GM12878 (cell line): Measurements from ENCODE around the gene PKLR. TPM values are rescaled to one million over a fixed set of nuclear protein-coding genes. Genes with fewer than 3 reads are reported as not detected.

Experiments
- ATAC-seq: fragments of 200-7000 bp; cut with Tn5 transposase; 3 replicates; pipeline ENCODE4 v1.9.1; 2020; ENCODE audit warnings: mild to moderate bottlenecking, moderate library complexity
- BruUV-seq: library from RNA; stranded (reverse); fragments of 400-500 nt; replicated peaks from 2 replicates; lab custom pipeline; 2021; lab: Mats Ljungman, UMichigan
- CTCF ChIA-PET: fragments of 300-600 bp; sonication (Branson Sonifier 250); formaldehyde crosslinking; extraction: SDS; loops from one replicate; lab custom pipeline; 2021; ENCODE audit warnings: inconsistent platforms; lab: Yijun Ruan, JAX
- POLR2A ChIA-PET: fragments of 350-600 bp; formaldehyde crosslinking; extraction: SDS; loops from one replicate; lab custom pipeline; 2021; ENCODE audit warnings: inconsistent platforms; lab: Charles Lee
- RAD21 ChIA-PET: fragments of 300-600 bp; sonication (Branson Sonifier 250); formaldehyde crosslinking; loops from one replicate; lab custom pipeline; 2023; ENCODE audit warnings: antibody characterized with exemption; ENCODE audit not compliant: unreplicated experiment; lab: Charles Lee
- SMC1A ChIA-PET: fragments of 300-600 bp; sonication (Branson Sonifier 250); formaldehyde crosslinking; loops from one replicate; lab custom pipeline; 2023; ENCODE audit not compliant: unreplicated experiment, uncharacterized antibody; lab: Charles Lee
- DNase-seq: peaks from one replicate; pipeline ENCODE4 v3.0.0-alpha.2; 2011; ENCODE audit warnings: low read depth, low spot score
- FAIRE-seq: peaks from 3 replicates; lab custom pipeline; 2011; peaks lifted over from hg19 to GRCh38; lab: Jason Lieb, UNC
- H2AFZ ChIP-seq: 2 replicates; pipeline ENCODE4 v1.6.0; 2011; ENCODE audit warnings: low read depth, low read length, control low read depth; ENCODE audit not compliant: control insufficient read depth
- H3K27ac ChIP-seq: 2 replicates; pipeline ENCODE4 v1.5.1; 2011; ENCODE audit warnings: control low read depth; ENCODE audit not compliant: control insufficient read depth, insufficient read depth
- H3K27me3 ChIP-seq, 2 experiments: replicated peaks in 1 of 2; 2 replicates each; pipeline versions ENCODE4 v1.6.0 to v1.6.1; 2011; ENCODE audit warnings: low read length in 1 of 2; ENCODE audit not compliant: control insufficient read depth in 2 of 2, insufficient read depth in 2 of 2
- H3K36me3 ChIP-seq, 2 experiments: 2 replicates each; pipeline ENCODE4 v1.5.1; 2011; ENCODE audit warnings: low read length in 1 of 2; ENCODE audit not compliant: control insufficient read depth in 2 of 2, insufficient read depth in 2 of 2
- H3K4me1 ChIP-seq: 2 replicates; pipeline ENCODE4 v1.6.1; 2011; ENCODE audit warnings: mild to moderate bottlenecking, low read length, moderate library complexity, mixed read lengths; ENCODE audit not compliant: control insufficient read depth, insufficient read depth
- H3K4me2 ChIP-seq: 2 replicates; pipeline ENCODE4 v1.6.0; 2011; ENCODE audit warnings: control low read depth; ENCODE audit not compliant: control insufficient read depth, insufficient read depth
- H3K4me3 ChIP-seq: fragments of 200-600 bp; sonication (generic); 2 replicates; pipeline ENCODE4 v1.5.1; 2016
- H3K79me2 ChIP-seq: 2 replicates; pipeline ENCODE4 v1.6.0; 2011; ENCODE audit warnings: low read length; ENCODE audit not compliant: control insufficient read depth, insufficient read depth
- H3K9ac ChIP-seq: 2 replicates; pipeline ENCODE4 v1.8.0; 2011; ENCODE audit warnings: low read length, control low read depth, mixed read lengths; ENCODE audit not compliant: control insufficient read depth, insufficient read depth
- H3K9me3 ChIP-seq: replicated peaks from 3 replicates; pipeline ENCODE4 v1.5.1; 2011; ENCODE audit warnings: mild to moderate bottlenecking, low read length; ENCODE audit not compliant: control insufficient read depth, insufficient read depth
- H4K20me1 ChIP-seq: 2 replicates; pipeline ENCODE4 v1.6.0; 2011; ENCODE audit not compliant: control insufficient read depth, insufficient read depth
- BHLHE40 ChIP-seq, 2 experiments: fragments of 450-650 bp in 1 of 2; IDR thresholded peaks; 2 replicates each; pipeline ENCODE4 v1.6.1; 2011 to 2017; ENCODE audit warnings: low read depth in 2 of 2, borderline replicate concordance in 1 of 2, improper control_type of control experiment in 1 of 2, low read length in 1 of 2, mild to moderate bottlenecking in 1 of 2
- CHD2 ChIP-seq: IDR thresholded peaks from 2 replicates; pipeline ENCODE4 v1.6.1; 2011; ENCODE audit warnings: low read depth, low read length, improper control_type of control experiment, borderline replicate concordance
- ESRRA ChIP-seq: IDR thresholded peaks from 2 replicates; pipeline ENCODE4 v1.6.1; 2012; ENCODE audit warnings: mild to moderate bottlenecking, low read length, improper control_type of control experiment
- WGBS: methylation state at CpG from one replicate; pipeline ENCODE4 v1.1.6; 2016; ENCODE audit warnings: low lambda C conversion rate; ENCODE audit not compliant: insufficient replicate concordance, insufficient coverage; ENCODE audit errors: missing lambda C conversion rate; 5-methylcytosine and 5-hydroxymethylcytosine counted together
- in situ Hi-C: fragments of 300-500 bp; cut with MboI; formaldehyde crosslinking; loops from 9 replicates; pipeline ENCODE4 v1.14.3; 2018; ENCODE audit warnings: mixed read lengths
- intact Hi-C: fragments of 100-400 bp; cut with micrococcal nuclease; formaldehyde crosslinking; loops from one replicate; pipeline ENCODE4 v1.14.2; 2022; ENCODE audit not compliant: unreplicated experiment
- polyA plus RNA-seq, 11 experiments: library from polyadenylated mRNA; depleted of rRNA in 4 of 11; unstranded in 6 of 11; stranded (reverse) in 5 of 11; fragments of >200 nt; fragmentation: Nextera tagmentation in 4 of 11; fragmentation: Illumina TruSeq in 1 of 11; extraction: Ambion mirVana in 4 of 11; extraction: Trizol in 1 of 11; gene quantifications; 1 replicate in 1 of 11; 2 replicates in 10 of 11; pipeline versions ENCODE4 v1.2.1 to v1.2.3, GENCODE V29; 2011 to 2016; ENCODE audit warnings: inconsistent platforms in 2 of 11, missing spikeins in 2 of 11, low read depth in 1 of 11
- total RNA-seq, 4 experiments: library from RNA; depleted of rRNA in 3 of 4; stranded (reverse); fragments of >200 nt in 3 of 4; fragmentation: Illumina TruSeq in 1 of 4; extraction: Trizol in 1 of 4; gene quantifications; 2 replicates each; pipeline versions ENCODE4 v1.2.1 to v1.2.3, GENCODE V29; 2013 to 2021
- TF ChIP-seq, protein P1 (sequence below): fragments of 450-650 bp; IDR thresholded peaks from 2 replicates; pipeline ENCODE4 v1.6.1; 2017; ENCODE audit warnings: borderline replicate concordance
- TF ChIP-seq, protein P2 (sequence below): fragments of 450-650 bp; IDR thresholded peaks from 2 replicates; pipeline ENCODE4 v1.6.1; 2017; ENCODE audit warnings: low read depth, mild to moderate bottlenecking, moderate library complexity
- TF ChIP-seq, protein P3 (sequence below): fragments of 450-650 bp; IDR thresholded peaks from 2 replicates; pipeline ENCODE4 v1.6.1; 2017; ENCODE audit warnings: mild to moderate bottlenecking
- TF ChIP-seq, protein P4 (sequence below): fragments of 450-650 bp; IDR thresholded peaks from 2 replicates; pipeline ENCODE4 v1.6.1; 2016; ENCODE audit warnings: mild to moderate bottlenecking
- TF ChIP-seq, protein P5 (sequence below): fragments of 450-650 bp; conservative IDR thresholded peaks from 2 replicates; pipeline ENCODE4 v1.6.1; 2017; ENCODE audit warnings: mild to moderate bottlenecking, moderate library complexity

PKLR gene
- total and polyA plus RNA-seq, 10 of the 15 experiments (the other 5 are each of a cell fraction or from before 2014, with no cell fraction given) = 0.04 to 0.15 (median 0.08) TPM; not detected in 7

DNA sequence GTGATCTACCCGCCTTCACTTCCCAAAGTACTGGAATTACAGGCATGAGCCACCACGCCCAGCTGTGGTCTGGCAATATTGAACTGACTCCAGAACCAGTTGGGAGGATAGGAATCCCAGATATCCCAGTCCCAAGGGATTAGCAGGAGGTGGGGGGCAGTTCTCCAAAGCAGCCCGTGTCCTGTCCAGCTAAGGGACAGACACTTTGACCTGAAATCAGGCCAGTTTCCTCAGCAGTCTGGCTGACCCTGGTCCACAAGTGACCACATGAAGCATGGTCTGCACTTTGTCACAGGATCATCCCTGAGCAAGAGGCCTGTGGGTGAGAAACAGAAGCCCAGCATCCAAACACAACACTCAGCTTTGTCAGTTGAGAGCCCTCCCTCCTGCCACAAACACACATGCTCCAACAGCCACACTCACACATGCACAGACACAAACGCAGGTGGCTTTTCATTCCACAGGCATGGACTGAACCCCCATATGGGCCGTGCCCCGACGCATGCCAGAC is 4.7 kb upstream of the PKLR start (continued):
- TF ChIP-seq CHD2 (no peak), BHLHE40 (IDR thresholded peaks at IDR 0.05; ENCODE audit: borderline replicate concordance in 1 of 2, low read depth in 2 of 2, low read length in 1 of 2) (no peak), ESRRA (no peak)
- TF ChIP-seq, protein P1, sequence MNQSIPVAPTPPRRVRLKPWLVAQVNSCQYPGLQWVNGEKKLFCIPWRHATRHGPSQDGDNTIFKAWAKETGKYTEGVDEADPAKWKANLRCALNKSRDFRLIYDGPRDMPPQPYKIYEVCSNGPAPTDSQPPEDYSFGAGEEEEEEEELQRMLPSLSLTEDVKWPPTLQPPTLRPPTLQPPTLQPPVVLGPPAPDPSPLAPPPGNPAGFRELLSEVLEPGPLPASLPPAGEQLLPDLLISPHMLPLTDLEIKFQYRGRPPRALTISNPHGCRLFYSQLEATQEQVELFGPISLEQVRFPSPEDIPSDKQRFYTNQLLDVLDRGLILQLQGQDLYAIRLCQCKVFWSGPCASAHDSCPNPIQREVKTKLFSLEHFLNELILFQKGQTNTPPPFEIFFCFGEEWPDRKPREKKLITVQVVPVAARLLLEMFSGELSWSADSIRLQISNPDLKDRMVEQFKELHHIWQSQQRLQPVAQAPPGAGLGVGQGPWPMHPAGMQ = no peak
- TF ChIP-seq, protein P2, sequence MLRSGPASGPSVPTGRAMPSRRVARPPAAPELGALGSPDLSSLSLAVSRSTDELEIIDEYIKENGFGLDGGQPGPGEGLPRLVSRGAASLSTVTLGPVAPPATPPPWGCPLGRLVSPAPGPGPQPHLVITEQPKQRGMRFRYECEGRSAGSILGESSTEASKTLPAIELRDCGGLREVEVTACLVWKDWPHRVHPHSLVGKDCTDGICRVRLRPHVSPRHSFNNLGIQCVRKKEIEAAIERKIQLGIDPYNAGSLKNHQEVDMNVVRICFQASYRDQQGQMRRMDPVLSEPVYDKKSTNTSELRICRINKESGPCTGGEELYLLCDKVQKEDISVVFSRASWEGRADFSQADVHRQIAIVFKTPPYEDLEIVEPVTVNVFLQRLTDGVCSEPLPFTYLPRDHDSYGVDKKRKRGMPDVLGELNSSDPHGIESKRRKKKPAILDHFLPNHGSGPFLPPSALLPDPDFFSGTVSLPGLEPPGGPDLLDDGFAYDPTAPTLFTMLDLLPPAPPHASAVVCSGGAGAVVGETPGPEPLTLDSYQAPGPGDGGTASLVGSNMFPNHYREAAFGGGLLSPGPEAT = no peak

DNA sequence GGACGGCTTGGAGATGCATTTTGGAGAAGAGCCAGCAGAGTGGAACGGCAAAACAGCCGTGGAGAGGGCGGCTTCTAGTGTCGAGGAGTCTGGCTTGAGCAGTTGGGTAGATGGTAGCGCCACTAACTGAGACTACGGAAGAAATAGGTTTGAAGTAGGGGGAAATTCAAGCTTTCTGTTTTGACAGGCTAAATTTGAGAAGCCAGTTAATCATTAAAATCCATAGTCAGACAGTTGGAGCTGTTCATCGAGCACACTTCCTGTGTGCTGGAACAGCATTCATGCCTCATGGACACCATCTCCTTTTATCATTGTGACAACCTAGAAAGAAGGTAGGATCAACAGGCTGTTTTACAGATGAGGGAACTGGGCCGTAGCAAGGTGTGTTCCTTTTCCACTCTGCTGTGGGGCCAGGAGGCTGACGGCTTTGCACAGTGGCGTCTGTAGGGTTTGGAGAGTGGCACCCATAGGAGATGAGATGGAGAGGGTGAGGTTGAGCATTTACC is 3.4 kb upstream of the PKLR start:
- no peaks in the 10 kb centered on the region for H3K27me3 ChIP-seq
- no peaks in the 10 kb centered on the region for H3K9me3 ChIP-seq
- TF ChIP-seq, protein P3, sequence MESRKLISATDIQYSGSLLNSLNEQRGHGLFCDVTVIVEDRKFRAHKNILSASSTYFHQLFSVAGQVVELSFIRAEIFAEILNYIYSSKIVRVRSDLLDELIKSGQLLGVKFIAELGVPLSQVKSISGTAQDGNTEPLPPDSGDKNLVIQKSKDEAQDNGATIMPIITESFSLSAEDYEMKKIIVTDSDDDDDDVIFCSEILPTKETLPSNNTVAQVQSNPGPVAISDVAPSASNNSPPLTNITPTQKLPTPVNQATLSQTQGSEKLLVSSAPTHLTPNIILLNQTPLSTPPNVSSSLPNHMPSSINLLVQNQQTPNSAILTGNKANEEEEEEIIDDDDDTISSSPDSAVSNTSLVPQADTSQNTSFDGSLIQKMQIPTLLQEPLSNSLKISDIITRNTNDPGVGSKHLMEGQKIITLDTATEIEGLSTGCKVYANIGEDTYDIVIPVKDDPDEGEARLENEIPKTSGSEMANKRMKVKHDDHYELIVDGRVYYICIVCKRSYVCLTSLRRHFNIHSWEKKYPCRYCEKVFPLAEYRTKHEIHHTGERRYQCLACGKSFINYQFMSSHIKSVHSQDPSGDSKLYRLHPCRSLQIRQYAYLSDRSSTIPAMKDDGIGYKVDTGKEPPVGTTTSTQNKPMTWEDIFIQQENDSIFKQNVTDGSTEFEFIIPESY = peak; percentile 84
- TF ChIP-seq, protein P4, sequence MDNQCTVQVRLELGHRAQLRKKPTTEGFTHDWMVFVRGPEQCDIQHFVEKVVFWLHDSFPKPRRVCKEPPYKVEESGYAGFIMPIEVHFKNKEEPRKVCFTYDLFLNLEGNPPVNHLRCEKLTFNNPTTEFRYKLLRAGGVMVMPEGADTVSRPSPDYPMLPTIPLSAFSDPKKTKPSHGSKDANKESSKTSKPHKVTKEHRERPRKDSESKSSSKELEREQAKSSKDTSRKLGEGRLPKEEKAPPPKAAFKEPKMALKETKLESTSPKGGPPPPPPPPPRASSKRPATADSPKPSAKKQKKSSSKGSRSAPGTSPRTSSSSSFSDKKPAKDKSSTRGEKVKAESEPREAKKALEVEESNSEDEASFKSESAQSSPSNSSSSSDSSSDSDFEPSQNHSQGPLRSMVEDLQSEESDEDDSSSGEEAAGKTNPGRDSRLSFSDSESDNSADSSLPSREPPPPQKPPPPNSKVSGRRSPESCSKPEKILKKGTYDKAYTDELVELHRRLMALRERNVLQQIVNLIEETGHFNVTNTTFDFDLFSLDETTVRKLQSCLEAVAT = peak; percentile 97
- TF ChIP-seq, protein P5, sequence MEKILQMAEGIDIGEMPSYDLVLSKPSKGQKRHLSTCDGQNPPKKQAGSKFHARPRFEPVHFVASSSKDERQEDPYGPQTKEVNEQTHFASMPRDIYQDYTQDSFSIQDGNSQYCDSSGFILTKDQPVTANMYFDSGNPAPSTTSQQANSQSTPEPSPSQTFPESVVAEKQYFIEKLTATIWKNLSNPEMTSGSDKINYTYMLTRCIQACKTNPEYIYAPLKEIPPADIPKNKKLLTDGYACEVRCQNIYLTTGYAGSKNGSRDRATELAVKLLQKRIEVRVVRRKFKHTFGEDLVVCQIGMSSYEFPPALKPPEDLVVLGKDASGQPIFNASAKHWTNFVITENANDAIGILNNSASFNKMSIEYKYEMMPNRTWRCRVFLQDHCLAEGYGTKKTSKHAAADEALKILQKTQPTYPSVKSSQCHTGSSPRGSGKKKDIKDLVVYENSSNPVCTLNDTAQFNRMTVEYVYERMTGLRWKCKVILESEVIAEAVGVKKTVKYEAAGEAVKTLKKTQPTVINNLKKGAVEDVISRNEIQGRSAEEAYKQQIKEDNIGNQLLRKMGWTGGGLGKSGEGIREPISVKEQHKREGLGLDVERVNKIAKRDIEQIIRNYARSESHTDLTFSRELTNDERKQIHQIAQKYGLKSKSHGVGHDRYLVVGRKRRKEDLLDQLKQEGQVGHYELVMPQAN = no peak
- DNase-seq (no peak), FAIRE-seq (no peak), ATAC-seq (no peak)
- H3K9ac ChIP-seq = no peak overlapping the region
- H3K79me2 ChIP-seq = peaks cover 10% of the 10 kb centered on the region
- no peak overlapping the region for H3K27ac ChIP-seq
- no TSS peak for BruUV-seq
- H3K4me1 ChIP-seq = peaks cover 3% of the 10 kb centered on the region; the same call in 1 of the 2 replicates
- ChIA-PET POLR2A (interaction anchor here (0.6 to 4.4 kb wide), 11 partner anchors 8 to 501 kb away, joined by 3 to 41 read pairs (median 4); partner anchors contain the start of gene CLK2), SMC1A (interaction anchor here (0.6 to 5.8 kb wide), 4 partner anchors 14 to 63 kb away, joined by 3 to 44 read pairs (median 4); partner anchors contain the start of gene CLK2), CTCF (interaction anchor here (0.6 to 5.3 kb wide), 7 partner anchors 12 to 151 kb away, joined by 3 to 74 read pairs (median 4); partner anchors contain the start of genes HCN3 and RUSC1), RAD21 (interaction anchor here (1.1 to 4.8 kb wide), 5 partner anchors 18 to 80 kb away, joined by 3 to 44 read pairs (median 4); partner anchors contain the start of gene CLK2)
- no peak overlapping the region for H3K4me3 ChIP-seq
- H2AFZ ChIP-seq = no peak overlapping the region
- 77% methylated on average over 11 of the region's 11 CpGs for WGBS
- no peaks in the 10 kb centered on the region for H3K36me3 ChIP-seq
- no peaks in the 10 kb centered on the region for H4K20me1 ChIP-seq
- intact Hi-C loops = no loop called here
- in situ Hi-C loops = no loop called here
- H3K4me2 ChIP-seq = no peak overlapping the region
